HUES48 (cell line): ENCODE data around the gene BMPR1B.
"Not testable (repeated sequence)": the region's sequence is repeated elsewhere in the genome, so short reads cannot be mapped to it uniquely, and the experiment has no call there.

Source experiments
- H3K27ac ChIP-seq: one replicate; pipeline ENCODE4 v1.7.0; 2013; ENCODE audit warnings: low read depth, low read length, inconsistent platforms
- H3K27me3 ChIP-seq: 2 replicates; pipeline ENCODE4 v1.6.1; 2013; ENCODE audit warnings: mild to moderate bottlenecking, low read length; ENCODE audit not compliant: control insufficient read depth, insufficient read depth
- H3K36me3 ChIP-seq: 2 replicates; pipeline ENCODE4 v1.6.1; 2013; ENCODE audit warnings: low read length; ENCODE audit not compliant: control insufficient read depth, insufficient read depth
- H3K4me1 ChIP-seq: 2 replicates; pipeline ENCODE4 v1.6.1; 2013; ENCODE audit warnings: mild to moderate bottlenecking, low read length; ENCODE audit not compliant: control insufficient read depth, insufficient read depth
- H3K4me3 ChIP-seq: 2 replicates; pipeline ENCODE4 v1.5.1; 2013; ENCODE audit warnings: mild to moderate bottlenecking, low read depth, low read length
- H3K9ac ChIP-seq: 2 replicates; pipeline ENCODE4 v1.6.1; 2013; ENCODE audit warnings: mild to moderate bottlenecking, low read depth, low read length, moderate library complexity
- H3K9me3 ChIP-seq: 2 replicates; pipeline ENCODE4 v1.6.1; 2013; ENCODE audit warnings: low read length; ENCODE audit not compliant: control insufficient read depth, insufficient read depth

Gene BMPR1B

DNA sequence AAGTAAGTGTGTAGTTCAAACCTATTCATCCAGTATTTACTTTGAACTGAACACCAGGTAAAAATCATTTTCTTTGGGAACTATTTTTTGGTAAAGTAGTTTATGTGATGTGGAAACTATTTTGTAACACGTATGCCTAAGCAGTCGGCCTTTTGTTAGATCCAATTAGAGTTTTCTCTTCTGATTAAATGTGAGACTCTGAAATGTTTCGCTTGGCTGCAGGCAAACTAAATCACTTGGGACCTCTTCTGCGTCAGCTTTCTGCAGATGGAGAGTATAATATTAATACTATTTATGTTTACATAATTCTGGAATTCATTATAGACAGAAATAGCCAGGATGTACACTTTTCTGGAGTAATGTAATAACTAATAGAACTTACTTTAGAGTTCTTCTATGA, 46.9 kb downstream of the BMPR1B start:
- Histone ChIP-seq H3K9me3 (no peaks in the 10 kb centered on the region), H3K4me3 (no peak overlapping the region), H3K36me3 (no peaks in the 10 kb centered on the region), H3K27ac (no peak overlapping the region), H3K27me3 (no peaks in the 10 kb centered on the region), H3K9ac (no peak overlapping the region), H3K4me1 (0 out of 2 replicates have a peak, but pooled peaks cover 5% of the 10 kb centered on the region)

DNA sequence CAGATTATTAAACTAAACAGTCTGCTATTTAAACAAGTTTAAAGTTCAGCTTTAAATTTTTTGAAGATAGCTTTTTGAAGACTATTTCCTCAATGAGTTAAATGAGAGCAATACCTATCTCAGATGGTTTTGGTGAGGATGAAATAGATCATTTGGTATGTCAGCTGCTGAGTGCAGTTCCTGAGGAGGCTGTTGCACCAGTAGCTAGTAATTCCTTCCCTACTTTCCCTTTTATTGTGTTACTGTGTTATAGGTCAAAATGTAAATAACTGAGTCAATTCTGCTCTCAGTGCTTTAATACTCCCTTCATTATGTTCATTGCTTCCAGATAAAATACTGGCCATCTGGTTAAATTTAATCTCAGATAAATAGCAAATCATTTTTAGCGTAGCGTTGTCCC, 48.6 kb downstream of the BMPR1B start:
- Histone ChIP-seq H3K9ac (no peak overlapping the region), H3K27ac (no peak overlapping the region), H3K36me3 (no peaks in the 10 kb centered on the region), H3K4me3 (no peak overlapping the region), H3K4me1 (peaks cover 8% of the 10 kb centered on the region; the same call in 1 of the 2 replicates), H3K9me3 (no peaks in the 10 kb centered on the region), H3K27me3 (no peaks in the 10 kb centered on the region)

- H3K27ac ChIP-seq = no peak overlapping the region
- no peak overlapping the region for H3K9ac ChIP-seq
- H3K4me1 ChIP-seq = peaks cover 4% of the 10 kb centered on the region; the same call in 1 of the 2 replicates
- H3K36me3 ChIP-seq = no peaks in the 10 kb centered on the region
- H3K27me3 ChIP-seq = no peaks in the 10 kb centered on the region
- H3K9me3 ChIP-seq = no peaks in the 10 kb centered on the region
- no peak overlapping the region for H3K4me3 ChIP-seq
Observed at GRCh38 chr4:94811643-94812042, 53.9 kb downstream of the BMPR1B start.

DNA sequence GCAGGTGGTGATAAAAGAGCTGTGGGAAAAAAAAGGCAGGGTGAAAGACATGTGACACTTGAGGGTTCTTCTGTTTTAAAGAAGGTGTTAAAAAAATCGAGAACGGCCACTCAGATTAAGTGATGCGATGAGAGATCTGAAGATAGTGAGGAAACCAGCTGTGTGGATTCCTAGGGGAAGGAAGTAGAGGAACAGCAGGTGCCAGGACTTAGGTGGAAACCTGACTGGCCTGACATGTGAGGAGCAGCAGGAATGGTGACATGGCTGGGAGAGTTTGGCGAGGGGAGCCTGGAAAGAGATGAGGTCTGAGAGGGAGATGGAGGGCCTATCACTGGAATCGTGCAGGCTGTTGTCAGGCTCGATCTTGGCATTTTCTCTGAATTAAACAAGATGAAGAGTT, 55.5 kb downstream of the BMPR1B start:
- Histone ChIP-seq H3K9me3 (no peaks in the 10 kb centered on the region), H3K4me3 (no peak overlapping the region), H3K9ac (no peak overlapping the region), H3K4me1 (peaks cover 4% of the 10 kb centered on the region; the same call in 1 of the 2 replicates), H3K36me3 (no peaks in the 10 kb centered on the region), H3K27me3 (no peaks in the 10 kb centered on the region), H3K27ac (no peak overlapping the region)

DNA sequence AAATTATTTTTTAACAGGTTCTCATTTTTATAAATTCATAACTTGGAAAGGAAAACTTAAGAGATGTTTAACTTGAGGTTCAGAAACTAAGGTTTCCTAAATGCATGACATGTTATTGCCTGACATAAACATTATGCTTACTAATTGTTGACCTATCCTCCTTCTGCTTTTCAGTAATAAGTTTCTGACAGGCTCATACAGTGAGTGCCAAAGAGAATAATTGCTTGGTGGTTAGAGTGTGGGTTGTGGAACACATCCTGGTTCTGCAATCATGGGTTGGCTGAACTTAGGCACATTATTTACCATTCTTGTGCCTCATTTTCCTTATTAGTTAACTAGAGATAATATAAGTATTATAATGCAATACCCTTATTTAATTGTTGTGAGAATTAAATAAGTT, 56.5 kb downstream of the BMPR1B start:
- H3K27me3 ChIP-seq = no peaks in the 10 kb centered on the region
- peaks cover 4% of the 10 kb centered on the region; the same call in 1 of the 2 replicates for H3K4me1 ChIP-seq
- H3K4me3 ChIP-seq = no peak overlapping the region
- H3K9me3 ChIP-seq = no peaks in the 10 kb centered on the region
- no peak overlapping the region for H3K27ac ChIP-seq
- no peaks in the 10 kb centered on the region for H3K36me3 ChIP-seq
- no peak overlapping the region for H3K9ac ChIP-seq

DNA sequence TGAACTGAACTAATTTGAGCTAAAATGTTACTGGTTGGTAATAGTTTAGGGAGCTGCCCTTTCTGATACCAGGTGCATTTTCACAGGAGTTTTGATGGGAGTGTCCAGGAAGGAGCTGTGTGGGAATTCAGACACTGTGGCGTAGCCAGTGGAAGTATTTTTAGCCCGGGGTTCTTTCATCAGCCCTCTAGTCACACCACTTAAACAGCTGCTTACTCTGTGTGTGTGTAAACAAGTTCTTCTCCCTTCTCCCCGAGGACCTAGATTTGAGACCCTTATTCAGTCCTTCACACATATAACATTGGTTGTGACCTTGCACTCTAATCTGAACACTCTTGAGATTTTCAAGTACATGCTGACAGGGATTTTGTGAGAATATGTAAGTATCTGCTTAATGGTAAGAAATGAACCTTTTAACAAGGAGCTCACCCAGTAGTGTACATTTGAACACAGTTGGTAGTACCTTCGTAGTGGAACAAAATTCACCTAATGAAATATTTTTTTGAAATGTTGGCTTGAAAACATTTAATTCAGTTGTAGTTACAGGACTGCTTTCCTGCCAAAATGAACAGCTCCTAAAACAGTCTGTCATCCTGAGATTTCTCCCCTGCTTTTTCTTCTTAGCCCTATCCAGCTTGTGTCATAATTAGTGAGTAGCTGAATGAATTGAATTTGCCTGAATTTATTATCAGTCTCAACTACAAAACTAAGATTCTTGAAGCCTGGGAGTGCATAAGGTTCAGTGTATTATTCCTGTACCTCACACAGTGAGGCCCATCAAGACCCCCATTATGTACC, 61.8 kb downstream of the BMPR1B start:
- H3K27me3 ChIP-seq = no peaks in the 10 kb centered on the region
- no peak overlapping the region for H3K4me3 ChIP-seq
- H3K36me3 ChIP-seq = no peaks in the 10 kb centered on the region
- H3K27ac ChIP-seq = no peak overlapping the region
- no peaks in the 10 kb centered on the region for H3K9me3 ChIP-seq
- H3K4me1 ChIP-seq = no peaks in the 10 kb centered on the region
- H3K9ac ChIP-seq = no peak overlapping the region

GRCh38 chr4:94826206-94826605, 68.5 kb downstream of the BMPR1B start:
- H3K4me3 ChIP-seq = no peak overlapping the region
- H3K27me3 ChIP-seq = no peaks in the 10 kb centered on the region
- H3K9ac ChIP-seq = no peak overlapping the region
- no peaks in the 10 kb centered on the region for H3K9me3 ChIP-seq
- H3K36me3 ChIP-seq = no peaks in the 10 kb centered on the region
- H3K27ac ChIP-seq = no peak overlapping the region
- H3K4me1 ChIP-seq = peaks cover 19% of the 10 kb centered on the region; the same call in 1 of the 2 replicates

GRCh38 chr4:94827481-94828110, 69.8 kb downstream of the BMPR1B start:
- peak overlapping the region; percentile 37 for H3K27ac ChIP-seq
- no peak overlapping the region; the same call in 1 of the 2 replicates for H3K4me3 ChIP-seq
- H3K9ac ChIP-seq = no peak overlapping the region

DNA sequence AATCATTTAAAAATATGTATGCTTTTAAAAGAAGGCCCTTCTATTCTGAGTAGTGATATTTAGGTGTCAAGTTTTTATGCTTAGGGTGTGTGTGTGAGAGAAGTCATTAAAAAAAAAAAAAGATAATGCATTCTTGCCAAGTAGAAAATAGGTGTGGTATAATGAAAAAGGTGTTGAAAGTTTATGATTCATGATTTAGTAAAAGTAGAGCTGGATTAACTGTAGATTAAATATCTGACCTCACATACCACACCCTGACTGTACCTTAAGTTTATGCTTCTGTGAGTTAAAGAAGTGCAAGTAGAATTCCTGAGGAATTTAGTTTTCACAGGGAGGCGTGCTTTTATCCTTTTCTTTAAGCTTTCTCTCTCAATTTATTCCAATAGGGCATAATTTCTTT, 71.1 kb downstream of the BMPR1B start:
- H3K4me3 ChIP-seq = no peak overlapping the region
- H3K9ac ChIP-seq = no peak overlapping the region
- H3K27me3 ChIP-seq = no peaks in the 10 kb centered on the region
- H3K4me1 ChIP-seq = peaks cover 19% of the 10 kb centered on the region; the same call in 1 of the 2 replicates
- no peak overlapping the region for H3K27ac ChIP-seq
- no peaks in the 10 kb centered on the region for H3K36me3 ChIP-seq
- no peaks in the 10 kb centered on the region for H3K9me3 ChIP-seq

More at GRCh38 chr4:94827481-94828110, 69.8 kb downstream of the BMPR1B start:
- no peaks in the 10 kb centered on the region for H3K36me3 ChIP-seq
- H3K4me1 ChIP-seq = peaks cover 19% of the 10 kb centered on the region; the same call in 1 of the 2 replicates
- H3K9me3 ChIP-seq = no peaks in the 10 kb centered on the region
- H3K27me3 ChIP-seq = no peaks in the 10 kb centered on the region

DNA sequence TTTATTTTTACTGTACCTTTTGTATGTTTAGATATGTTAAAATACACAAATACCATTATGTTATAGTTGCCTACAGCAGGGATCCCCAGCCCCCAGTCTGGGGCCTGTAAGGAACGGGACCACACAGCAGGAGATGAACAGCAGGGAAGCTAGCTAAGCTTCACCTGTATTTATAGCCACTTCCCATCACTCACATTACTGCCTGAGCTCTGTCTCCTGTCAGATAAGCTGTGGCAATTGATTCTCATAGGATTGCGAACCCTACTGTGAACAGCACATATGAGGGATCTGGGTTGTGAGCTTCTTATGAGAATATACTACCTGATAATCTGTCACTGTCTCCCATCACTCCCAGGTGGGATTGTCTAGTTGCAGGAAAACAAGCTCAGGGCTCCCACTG, 73.9 kb downstream of the BMPR1B start:
- Histone ChIP-seq H3K9me3 (no peaks in the 10 kb centered on the region), H3K36me3 (no peaks in the 10 kb centered on the region), H3K27ac (no peak overlapping the region), H3K4me1 (peaks cover 12% of the 10 kb centered on the region; the same call in 1 of the 2 replicates), H3K9ac (no peak overlapping the region), H3K27me3 (no peaks in the 10 kb centered on the region), H3K4me3 (no peak overlapping the region)

DNA sequence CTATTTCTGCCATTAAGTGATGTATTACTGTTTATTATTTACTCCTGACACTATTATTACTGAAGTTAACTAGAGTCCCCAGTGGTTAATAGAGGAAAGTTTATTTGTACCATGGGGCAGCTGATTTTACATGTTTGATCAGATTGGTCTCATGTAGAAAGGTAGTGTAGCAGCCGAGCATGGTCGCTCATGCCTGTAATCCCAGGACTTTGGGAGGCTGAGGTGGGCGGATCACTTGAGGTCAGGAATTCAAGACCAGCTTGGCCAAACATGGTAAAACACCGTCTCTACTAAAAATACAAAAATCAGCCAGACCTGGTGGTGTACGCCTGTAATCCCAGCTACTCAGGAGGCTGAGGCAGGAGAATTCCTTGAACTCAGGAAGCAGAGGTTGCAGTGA, 74.6 kb downstream of the BMPR1B start:
- H3K27ac ChIP-seq = not testable (repeated sequence)

More for the DNA sequence above, 74.6 kb downstream of the BMPR1B start:
- not testable (repeated sequence) for H3K27me3 ChIP-seq, H3K9ac ChIP-seq, H3K4me3 ChIP-seq, H3K9me3 ChIP-seq, H3K36me3 ChIP-seq, H3K4me1 ChIP-seq
